Mammary epithelial cell (primary cell): Measurements from ENCODE around the gene NXN.

ENCODE experiments used
- EZH2 ChIP-seq: IDR thresholded peaks from 2 replicates; pipeline ENCODE4 v1.6.1; 2012; ENCODE audit warnings: low read length, inconsistent platforms, borderline replicate concordance
- TF ChIP-seq, protein P1 (sequence below), 2 donors: IDR thresholded peaks in 1 of 2; conservative IDR thresholded peaks in 1 of 2; 2 replicates each; pipeline ENCODE4 v1.5.1; 2011 to 2012; ENCODE audit warnings: inconsistent platforms in 2 of 2, low read length in 2 of 2, mild to moderate bottlenecking in 2 of 2, control low read depth in 1 of 2, low read depth in 1 of 2; ENCODE audit not compliant: insufficient read depth in 1 of 2; ENCODE audit errors: extremely low read depth in 1 of 2

DNA sequence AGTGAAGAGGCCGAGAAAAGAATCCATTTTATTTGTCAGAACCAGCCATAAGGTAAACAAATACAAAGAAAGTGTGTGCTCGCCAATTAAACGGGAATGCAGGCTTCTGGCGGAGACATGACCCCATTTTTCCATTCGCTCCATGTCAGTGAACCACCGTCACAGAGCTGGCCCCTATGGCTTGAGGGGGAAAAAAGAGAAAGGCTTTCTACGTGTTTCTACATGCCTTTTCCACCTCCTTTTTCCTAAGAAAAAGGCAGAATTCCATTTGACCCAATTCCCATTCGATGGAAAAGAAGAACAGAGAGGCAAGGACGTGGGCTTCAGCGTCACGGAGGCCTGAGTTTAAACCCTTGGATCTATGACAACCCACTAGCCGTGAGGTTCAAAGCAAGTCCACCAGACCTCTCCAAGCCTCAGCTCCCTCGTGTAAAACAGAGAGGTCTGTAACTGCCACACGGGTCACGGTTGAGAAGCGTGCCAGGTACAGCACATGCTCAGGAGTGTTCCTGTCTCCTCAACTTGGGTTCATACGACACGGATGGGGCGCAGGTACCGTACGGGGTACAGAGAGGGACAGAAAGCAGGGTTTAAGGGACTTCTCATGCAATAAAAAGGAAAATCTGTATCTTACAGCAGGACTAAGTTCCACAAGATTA is 91.9 kb downstream of the NXN start:
- TF ChIP-seq, protein P1, sequence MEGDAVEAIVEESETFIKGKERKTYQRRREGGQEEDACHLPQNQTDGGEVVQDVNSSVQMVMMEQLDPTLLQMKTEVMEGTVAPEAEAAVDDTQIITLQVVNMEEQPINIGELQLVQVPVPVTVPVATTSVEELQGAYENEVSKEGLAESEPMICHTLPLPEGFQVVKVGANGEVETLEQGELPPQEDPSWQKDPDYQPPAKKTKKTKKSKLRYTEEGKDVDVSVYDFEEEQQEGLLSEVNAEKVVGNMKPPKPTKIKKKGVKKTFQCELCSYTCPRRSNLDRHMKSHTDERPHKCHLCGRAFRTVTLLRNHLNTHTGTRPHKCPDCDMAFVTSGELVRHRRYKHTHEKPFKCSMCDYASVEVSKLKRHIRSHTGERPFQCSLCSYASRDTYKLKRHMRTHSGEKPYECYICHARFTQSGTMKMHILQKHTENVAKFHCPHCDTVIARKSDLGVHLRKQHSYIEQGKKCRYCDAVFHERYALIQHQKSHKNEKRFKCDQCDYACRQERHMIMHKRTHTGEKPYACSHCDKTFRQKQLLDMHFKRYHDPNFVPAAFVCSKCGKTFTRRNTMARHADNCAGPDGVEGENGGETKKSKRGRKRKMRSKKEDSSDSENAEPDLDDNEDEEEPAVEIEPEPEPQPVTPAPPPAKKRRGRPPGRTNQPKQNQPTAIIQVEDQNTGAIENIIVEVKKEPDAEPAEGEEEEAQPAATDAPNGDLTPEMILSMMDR (conservative IDR thresholded peaks at IDR 0.05 in 1 of 2, IDR thresholded peaks at IDR 0.05 in 1 of 2; ENCODE audit: extremely low read depth in 1 of 2, insufficient read depth in 1 of 2, low read depth in 1 of 2, low read length in 2 of 2): no peak
- TF ChIP-seq EZH2: no peak
